ENCODE results near the gene YIF1A. TPM values are rescaled to one million over a fixed set of nuclear protein-coding genes. Genes with fewer than 3 reads are reported as not detected.

Gene YIF1A
- total RNA-seq = 32.4 TPM

- DNase-seq = peak; percentile 99
Observed at GRCh38 chr11:66288671-66289547, at the start of gene YIF1A. Gene YIF1A, minus strand, starts transcription at chr11:66289143. Its CDS starts 158 bp downstream, at chr11:66288985.

- DNase-seq = no peak
Observed at GRCh38 chr11:66337103-66337899, 48.4 kb upstream of the YIF1A start.

GRCh38 chr11:66336234-66337102 lies 47.5 kb upstream of the YIF1A start, which contains the start of gene RIN1:
Gene RIN1, minus strand, starts transcription at chr11:66336434. Its CDS starts 32 bp downstream, at chr11:66336402.
- peak; percentile 72 for DNase-seq

- DNase-seq = no peak
Observed at GRCh38 chr11:66335531-66336233, 46.7 kb upstream of the YIF1A start.

- DNase-seq = no peak
Observed at GRCh38 chr11:66334605-66335442, 45.9 kb upstream of the YIF1A start.

GRCh38 chr11:66333896-66334604 lies 45.1 kb upstream of the YIF1A start:
- no peak for DNase-seq

- DNase-seq = no peak
Observed at GRCh38 chr11:66333220-66333877, 44.4 kb upstream of the YIF1A start.

GRCh38 chr11:66332371-66333219 lies 43.7 kb upstream of the YIF1A start:
- no peak for DNase-seq

GRCh38 chr11:66331542-66332370 lies 42.8 kb upstream of the YIF1A start:
- no peak for DNase-seq

- DNase-seq = no peak
Observed at GRCh38 chr11:66330931-66331330, 42.0 kb upstream of the YIF1A start.

GRCh38 chr11:66329165-66329673 lies 40.3 kb upstream of the YIF1A start:
- no peak for DNase-seq

GRCh38 chr11:66328302-66329144 lies 39.6 kb upstream of the YIF1A start:
- peak; percentile 27 for DNase-seq

GRCh38 chr11:66328031-66328301 lies 39.0 kb upstream of the YIF1A start:
- no peak for DNase-seq

- DNase-seq = no peak
Observed at GRCh38 chr11:66327171-66328030, 38.5 kb upstream of the YIF1A start.

Measured in occipital lobe (tissue), 2 donors.